Upper lobe of left lung (tissue), 6 donors: Measurements from ENCODE around the gene ENG. TPM values are rescaled to one million over a fixed set of nuclear protein-coding genes. Genes with fewer than 3 reads are reported as not detected.

Source experiments
- ATAC-seq, 2 donors: fragments of 200-7000 bp; cut with Tn5 transposase; one replicate each; pipeline ENCODE4 v1.9.1; 2022; ENCODE audit warnings: mild to moderate bottlenecking in 2 of 2, moderate library complexity in 2 of 2; ENCODE audit not compliant: low FRiP score in 2 of 2
- DNase-seq, 2 donors: peaks; one replicate each; pipeline ENCODE4 v3.0.0-alpha.2; 2019 to 2020
- H3K27ac ChIP-seq, 4 donors: fragments of 200-600 bp; sonication (generic); one replicate each; pipeline ENCODE4 v1.5.1; 2016 to 2019
- H3K27me3 ChIP-seq, 4 donors: fragments of 200-600 bp; sonication (generic); one replicate each; pipeline ENCODE4 v1.5.1; 2017 to 2019
- H3K36me3 ChIP-seq, 4 donors: fragments of 200-600 bp; sonication (generic); one replicate each; pipeline ENCODE4 v1.5.1; 2016 to 2019
- H3K4me1 ChIP-seq, 4 donors: fragments of 200-600 bp; sonication (generic); one replicate each; pipeline ENCODE4 v1.5.1; 2018 to 2019
- H3K4me3 ChIP-seq, 4 donors: fragments of 200-600 bp; sonication (generic); one replicate each; pipeline ENCODE4 v1.5.1; 2017 to 2019; ENCODE audit warnings: mild to moderate bottlenecking in 2 of 4, moderate library complexity in 1 of 4
- H3K9me3 ChIP-seq, 4 donors: fragments of 200-600 bp; sonication (generic); one replicate each; pipeline ENCODE4 v1.5.1; 2018 to 2019
- CTCF ChIP-seq, 6 experiments: fragments of 450-650 bp in 4 of 6; fragments of 200-600 bp in 2 of 6; sonication (generic) in 2 of 6; IDR thresholded peaks; one replicate each; pipeline ENCODE4 v1.5.1; 2016 to 2019; ENCODE audit warnings: antibody characterized with exemption in 6 of 6
- EP300 ChIP-seq, 4 donors: sonication (generic); formaldehyde crosslinking; IDR thresholded peaks; one replicate each; pipeline ENCODE4 v1.5.1; 2017; ENCODE audit warnings: antibody characterized with exemption in 4 of 4, control low read depth in 2 of 4
- POLR2A ChIP-seq, 4 donors: fragments of 450-650 bp; IDR thresholded peaks; one replicate each; pipeline ENCODE4 v1.5.1; 2016 to 2017; ENCODE audit warnings: antibody characterized with exemption in 4 of 4, mild to moderate bottlenecking in 2 of 4
- POLR2AphosphoS5 ChIP-seq, 2 donors: sonication (generic); formaldehyde crosslinking; IDR thresholded peaks; one replicate each; pipeline ENCODE4 v1.5.1; 2017; ENCODE audit warnings: antibody characterized with exemption in 2 of 2
- WGBS, 2 donors: methylation state at CpG; one replicate each; pipeline ENCODE4 v1.1.5; 2017 to 2018; 5-methylcytosine and 5-hydroxymethylcytosine counted together
- total RNA-seq, 6 donors: library from RNA; depleted of rRNA in 4 of 6; stranded (reverse); fragments of >200 nt in 4 of 6; gene quantifications; one replicate each; pipeline versions ENCODE4 v1.1.0 to v1.2.1, GENCODE V29; 2016 to 2021
- donor health status: DM: no; HTN: no; CAD: no; lungs with moderate emphysema.
- donor health status: DM: no; HTN: yes; CAD: no; lungs with severe emphysema.

Gene ENG
- total RNA-seq = 100 to 1,000 TPM in 4 of 6 donors, 10 to 100 TPM in 2; 45.7 to 378 (median 178) TPM

GRCh38 chr9:127854184-127854806, at the start of gene ENG:
Gene ENG, minus strand, starts transcription at chr9:127854658. Its CDS starts 303 bp downstream, at chr9:127854355.
- peaks cover 44 to 65% (median 51%) of the 10 kb centered on the region in 4 donors for H3K4me1 ChIP-seq
- H3K4me3 ChIP-seq = peak within 1 kb of the TSS; percentile 24 to 78 (median 71)
- ATAC-seq (peak; percentile 47 to 88), DNase-seq (peak; percentile 73 to 88)
- peak within 1 kb of the TSS; percentile 88 to 91 (median 90) for H3K27ac ChIP-seq
- peaks cover 0 to 11% (median 2%) of the 10 kb centered on the region in 4 donors for H3K9me3 ChIP-seq
- WGBS, 2 donors = 0 to 30% methylated on average over 2 to 28 of the region's 37 CpGs
- TF ChIP-seq POLR2AphosphoS5 (IDR thresholded peaks at IDR 0.05) (peak; percentile 80 to 86), CTCF (IDR thresholded peaks at IDR 0.05) (peak in 2 of 6 experiments; percentile 17 to 20), EP300 (IDR thresholded peaks at IDR 0.05) (peak in 1 of 4 donors; percentile 56), POLR2A (IDR thresholded peaks at IDR 0.05) (peak in 3 of 4 donors; percentile 56 to 74 (median 64))
- peaks cover 0 to 34% (median 4%) of the 10 kb centered on the region in 4 donors for H3K36me3 ChIP-seq
- no peaks in the 10 kb centered on the region for H3K27me3 ChIP-seq

GRCh38 chr9:127903557-127904475, 49.4 kb upstream of the ENG start:
- Histone ChIP-seq H3K4me1 (peaks cover 74 to 81% (median 79%) of the 10 kb centered on the region in 4 donors), H3K9me3 (no peaks in the 10 kb centered on the region), H3K27ac (peak overlapping the region; percentile 86 to 94 (median 88)), H3K27me3 (no peaks in the 10 kb centered on the region), H3K36me3 (peaks cover 0 to 11% (median 6%) of the 10 kb centered on the region in 4 donors), H3K4me3 (peak overlapping the region in 2 of 4 donors; percentile 30 to 31)
- WGBS, 2 donors = 22 to 28% methylated on average over 3 to 17 of the region's 17 CpGs
- ATAC-seq (peak in 1 of 2 donors; percentile 64), DNase-seq (peak; percentile 74 to 91)
- TF ChIP-seq POLR2AphosphoS5 (IDR thresholded peaks at IDR 0.05) = peak; percentile 79 to 84
- TF ChIP-seq EP300 (IDR thresholded peaks at IDR 0.05) = peak in 2 of 4 donors; percentile 44 to 64
- peak in 1 of 4 donors; percentile 71 for TF ChIP-seq POLR2A (IDR thresholded peaks at IDR 0.05)
- no peak for TF ChIP-seq CTCF (IDR thresholded peaks at IDR 0.05)

GRCh38 chr9:127899128-127899943, 44.9 kb upstream of the ENG start, which contains the start of gene ST6GALNAC6:
Gene ST6GALNAC6, minus strand, starts transcription at chr9:127899603. Its CDS starts 1,622 bp downstream, at chr9:127897981.
- 1 to 9% methylated on average over 4 to 14 of the region's 89 CpGs for WGBS, 2 donors
- peaks cover 14 to 24% (median 21%) of the 10 kb centered on the region in 4 donors for H3K36me3 ChIP-seq
- TF ChIP-seq CTCF (IDR thresholded peaks at IDR 0.05) (peak in 2 of 6 experiments; percentile 10 to 13), POLR2AphosphoS5 (IDR thresholded peaks at IDR 0.05) (peak in 1 of 2 donors; percentile 43), POLR2A (IDR thresholded peaks at IDR 0.05) (peak in 2 of 4 donors; percentile 48 to 59), EP300 (IDR thresholded peaks at IDR 0.05) (no peak)
- peak; percentile 79 to 90 for ATAC-seq
- H3K9me3 ChIP-seq = no peaks in the 10 kb centered on the region
- peak within 1 kb of the TSS; percentile 90 to 98 (median 94) for H3K4me3 ChIP-seq
- H3K27ac ChIP-seq = peak within 1 kb of the TSS; percentile 92 to 98 (median 95)
- H3K27me3 ChIP-seq = no peaks in the 10 kb centered on the region
- H3K4me1 ChIP-seq = peaks cover 70 to 77% (median 72%) of the 10 kb centered on the region in 4 donors
- peak; percentile 81 to 97 for DNase-seq
